HS-27A (cell line): Measurements from ENCODE around the gene RTF1.
A peak's percentile ranks its signal among the peaks of the same experiment; 100 is the strongest.

Experiments
- DNase-seq: peaks from one replicate; pipeline ENCODE4 v3.0.0-alpha.2; 2012; ENCODE audit warnings: low read depth, missing footprints

The RTF1 gene

GRCh38 chr15:41487802-41488201 lies 70.9 kb downstream of the RTF1 start:
- DNase-seq: no peak

GRCh38 chr15:41489641-41490040 lies 72.7 kb downstream of the RTF1 start:
- no peak for DNase-seq

- DNase-seq: peak; percentile 78
Measured at GRCh38 chr15:41490355-41490754, 73.5 kb downstream of the RTF1 start.

GRCh38 chr15:41491889-41492288 lies 75.0 kb downstream of the RTF1 start:
- DNase-seq: no peak

DNA sequence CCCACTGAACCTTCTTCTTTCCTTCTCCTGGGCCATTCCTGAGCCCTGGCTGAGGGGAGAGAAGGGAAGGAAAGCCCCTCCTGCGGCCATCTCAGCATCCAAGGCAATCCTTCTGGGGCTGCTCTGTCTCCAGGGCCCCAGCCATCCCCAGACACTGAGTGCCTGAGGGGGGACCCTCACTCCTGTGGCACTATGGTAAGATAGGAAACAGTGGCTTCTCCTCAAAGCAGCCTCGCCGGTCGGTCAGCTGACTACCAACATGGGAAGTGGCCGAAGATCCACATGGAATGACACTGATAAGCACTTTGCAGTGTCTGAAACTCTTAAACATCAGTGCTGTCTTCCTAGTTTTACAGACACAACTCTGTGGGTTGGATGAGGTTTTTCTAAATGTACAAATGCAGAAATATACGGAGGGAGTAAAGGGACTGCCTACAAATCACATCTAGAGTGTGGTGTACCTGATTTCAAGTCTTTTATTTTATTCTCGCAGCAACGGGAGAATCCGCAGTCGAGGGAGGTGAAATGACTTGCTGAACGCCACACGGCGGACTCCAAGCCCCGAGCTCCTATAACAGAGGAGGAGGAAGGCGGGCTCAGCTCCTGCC lies 75.8 kb downstream of the RTF1 start:
- no peak for DNase-seq

DNA sequence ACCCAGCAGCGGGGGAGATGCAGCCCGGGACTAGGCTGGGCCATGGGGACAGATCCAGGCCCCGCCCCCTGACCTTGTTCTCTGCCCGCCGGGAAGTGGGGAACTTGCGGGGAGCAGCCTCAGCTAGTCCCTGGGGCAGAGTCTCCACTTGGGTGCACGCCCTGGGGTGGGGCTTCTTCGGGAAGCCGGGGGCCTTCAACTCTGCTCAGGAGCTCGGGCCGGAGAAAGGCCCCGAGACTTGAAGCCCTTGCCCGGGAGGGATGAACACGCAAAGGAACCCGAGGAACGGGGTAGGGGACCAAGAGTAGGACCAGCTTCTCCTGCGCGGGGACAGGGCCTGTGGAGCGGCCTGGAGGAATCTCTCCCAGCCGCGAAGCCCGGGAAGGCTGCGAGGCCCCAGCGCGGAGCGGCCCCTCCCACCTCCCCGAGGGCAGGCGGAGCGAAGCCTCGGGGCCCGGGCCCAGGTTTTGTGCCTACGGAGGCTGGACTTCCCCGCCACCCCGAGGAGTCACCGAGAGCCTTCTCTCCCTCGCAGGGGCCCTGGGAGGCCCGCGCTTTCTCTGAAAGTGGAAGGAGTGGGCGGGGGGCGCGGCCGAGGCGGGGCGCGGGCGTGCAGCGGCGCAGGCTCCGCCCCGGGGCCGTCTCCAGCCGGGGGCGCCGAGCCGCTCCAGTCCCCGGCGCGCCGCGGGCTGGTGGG lies 76.5 kb downstream of the RTF1 start, which contains the start of gene ITPKA:
TSS of gene ITPKA (plus strand) at position 670 of the 697 bp plus-strand sequence. CDS start 54 bp downstream, outside the sequence.
- DNase-seq: peak; percentile 67

- no peak for DNase-seq
Measured at GRCh38 chr15:41493902-41494189, 77.0 kb downstream of the RTF1 start.

GRCh38 chr15:41494190-41494921 lies 77.5 kb downstream of the RTF1 start:
- no peak for DNase-seq

GRCh38 chr15:41494922-41495735 lies 78.2 kb downstream of the RTF1 start:
- no peak for DNase-seq

DNA sequence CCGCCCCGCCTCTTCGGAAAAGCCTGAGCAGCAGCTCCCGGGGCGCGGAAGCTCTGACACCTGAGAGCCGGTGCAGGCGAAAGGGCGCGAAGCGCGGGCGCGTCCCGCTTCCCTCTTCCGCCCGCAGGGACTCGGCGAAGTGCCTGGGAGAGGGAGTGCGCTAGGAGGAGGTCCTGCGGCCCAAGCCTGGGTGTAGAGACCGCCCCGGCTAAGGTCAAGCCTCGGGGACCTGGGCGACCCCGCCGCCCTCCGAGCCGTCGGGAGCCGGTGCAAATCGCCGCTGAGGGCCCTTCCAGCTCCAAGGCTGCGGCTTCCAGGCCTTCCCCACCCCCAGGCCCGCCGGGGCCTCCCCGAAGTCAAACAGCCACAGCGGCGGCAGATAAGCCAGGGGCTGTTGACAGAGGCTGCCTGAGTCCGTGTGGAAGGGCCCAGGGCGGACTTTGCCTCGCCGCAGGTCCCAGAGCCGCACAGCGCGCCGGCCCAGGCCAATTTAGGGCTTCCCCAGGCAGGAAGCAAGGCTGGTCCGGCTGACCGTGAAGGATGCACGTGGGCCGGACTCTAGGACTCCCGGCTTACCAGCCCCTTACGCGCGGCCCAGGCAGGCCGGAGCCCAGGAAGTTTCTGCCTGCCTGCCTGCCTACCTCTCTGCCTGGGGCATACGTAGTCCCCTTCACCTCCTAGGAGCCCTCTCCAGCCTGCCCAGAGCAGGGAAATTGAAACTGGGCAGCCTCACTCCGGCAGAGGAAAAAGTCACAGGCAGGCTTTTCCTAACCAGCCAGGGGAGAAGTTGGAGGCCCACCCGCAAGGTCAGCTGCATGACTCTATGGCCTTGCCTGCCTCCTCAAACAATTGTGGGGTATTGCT lies 79.1 kb downstream of the RTF1 start:
- no peak for DNase-seq

GRCh38 chr15:41498657-41499056 lies 81.8 kb downstream of the RTF1 start:
- DNase-seq: no peak

DNA sequence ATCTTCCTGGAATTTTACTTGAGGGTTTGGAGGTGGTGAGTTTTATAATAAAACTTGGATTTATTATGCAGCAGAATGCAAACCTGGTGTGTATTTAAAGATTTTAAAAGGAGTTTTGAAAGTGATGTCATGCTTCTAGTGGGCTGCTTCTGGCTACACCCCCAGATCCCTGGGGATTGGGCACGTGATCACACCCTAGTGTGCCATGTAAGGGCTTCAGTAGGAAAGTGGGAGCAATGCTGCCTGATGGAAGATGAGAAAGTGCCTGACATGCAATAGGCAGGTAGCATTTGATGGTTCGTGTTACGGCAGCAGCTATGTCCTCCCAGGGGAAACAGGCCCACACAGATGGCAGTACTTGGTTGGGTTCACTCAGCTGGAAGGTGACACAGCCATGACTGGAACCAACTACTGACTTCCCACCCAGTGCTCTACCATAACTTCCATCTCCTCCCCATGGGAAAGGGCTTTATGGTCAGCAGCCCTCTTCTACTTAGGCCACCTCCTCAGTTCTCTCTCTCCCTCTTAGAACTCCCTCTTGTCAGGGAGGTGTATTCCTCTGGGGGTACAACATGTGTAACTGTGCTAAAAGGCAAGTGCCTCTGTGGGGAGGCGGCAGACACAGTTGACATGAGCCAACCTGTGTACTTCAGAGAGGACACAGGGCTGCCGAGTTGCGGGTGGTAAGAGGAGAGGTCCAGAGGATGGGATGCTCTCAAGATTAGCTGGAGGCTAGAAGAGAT lies 82.4 kb downstream of the RTF1 start:
- no peak for DNase-seq

DNA sequence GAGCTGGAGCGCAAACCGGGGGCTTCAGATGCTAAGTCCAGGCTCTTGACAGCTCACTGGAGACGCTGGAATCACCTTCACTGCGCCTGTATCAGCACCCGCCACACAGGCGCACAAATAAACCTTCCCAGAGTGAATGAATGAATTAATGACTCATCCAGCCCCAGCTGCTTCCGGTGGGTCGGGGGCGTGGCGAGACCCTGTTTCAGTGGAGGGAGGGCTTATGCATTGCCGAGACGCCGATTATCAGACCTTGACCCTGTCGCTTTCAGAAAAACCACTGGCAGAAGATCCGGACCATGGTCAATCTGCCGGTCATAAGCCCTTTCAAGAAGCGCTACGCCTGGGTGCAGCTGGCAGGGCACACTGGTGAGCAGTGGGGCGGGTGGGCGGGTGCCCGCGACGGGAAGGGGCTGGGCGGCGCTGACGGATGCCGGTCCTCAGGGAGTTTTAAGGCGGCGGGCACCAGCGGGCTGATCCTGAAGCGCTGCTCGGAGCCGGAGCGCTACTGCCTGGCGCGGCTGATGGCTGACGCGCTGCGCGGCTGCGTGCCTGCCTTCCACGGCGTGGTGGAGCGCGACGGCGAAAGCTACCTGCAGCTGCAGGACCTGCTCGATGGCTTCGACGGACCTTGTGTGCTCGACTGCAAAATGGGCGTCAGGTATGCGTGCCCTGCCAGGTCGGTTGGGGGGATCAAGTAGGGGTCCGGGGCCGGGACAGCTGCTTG lies 84.5 kb downstream of the RTF1 start:
- no peak for DNase-seq

DNA sequence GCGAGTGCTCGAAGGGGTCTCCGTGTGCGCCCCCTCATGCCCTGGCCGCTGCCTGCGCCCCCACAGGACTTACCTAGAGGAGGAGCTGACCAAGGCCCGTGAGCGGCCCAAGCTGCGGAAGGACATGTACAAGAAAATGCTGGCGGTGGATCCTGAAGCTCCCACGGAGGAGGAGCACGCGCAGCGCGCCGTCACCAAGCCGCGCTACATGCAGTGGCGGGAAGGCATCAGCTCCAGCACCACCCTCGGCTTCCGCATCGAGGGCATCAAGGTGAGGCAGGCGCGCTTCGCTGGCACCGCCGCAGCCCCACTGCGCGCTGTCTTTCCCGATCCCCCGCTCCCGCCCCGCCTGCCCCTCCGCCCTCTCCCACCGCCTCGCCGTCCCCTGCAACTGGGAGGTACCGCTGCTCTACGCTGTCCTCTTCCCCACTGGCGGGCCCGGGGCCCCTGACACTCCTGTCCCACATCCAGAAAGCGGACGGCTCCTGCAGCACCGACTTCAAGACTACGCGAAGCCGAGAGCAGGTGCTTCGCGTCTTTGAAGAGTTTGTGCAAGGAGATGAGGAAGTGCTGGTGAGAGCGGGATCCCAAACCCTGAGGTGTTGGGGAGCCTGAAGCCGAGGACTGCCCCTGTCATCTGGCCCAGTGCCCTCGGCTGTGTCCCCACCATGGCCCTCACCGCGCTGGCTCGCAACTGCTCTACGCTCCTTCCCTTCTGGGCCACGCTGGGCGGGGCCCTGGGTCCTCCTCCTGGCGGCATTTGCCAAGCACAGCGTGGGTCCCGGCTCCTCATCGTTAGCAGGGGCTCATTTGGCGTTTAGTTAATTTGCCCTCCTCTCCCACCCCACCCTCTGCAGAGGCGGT lies 85.3 kb downstream of the RTF1 start:
- DNase-seq: no peak

DNA sequence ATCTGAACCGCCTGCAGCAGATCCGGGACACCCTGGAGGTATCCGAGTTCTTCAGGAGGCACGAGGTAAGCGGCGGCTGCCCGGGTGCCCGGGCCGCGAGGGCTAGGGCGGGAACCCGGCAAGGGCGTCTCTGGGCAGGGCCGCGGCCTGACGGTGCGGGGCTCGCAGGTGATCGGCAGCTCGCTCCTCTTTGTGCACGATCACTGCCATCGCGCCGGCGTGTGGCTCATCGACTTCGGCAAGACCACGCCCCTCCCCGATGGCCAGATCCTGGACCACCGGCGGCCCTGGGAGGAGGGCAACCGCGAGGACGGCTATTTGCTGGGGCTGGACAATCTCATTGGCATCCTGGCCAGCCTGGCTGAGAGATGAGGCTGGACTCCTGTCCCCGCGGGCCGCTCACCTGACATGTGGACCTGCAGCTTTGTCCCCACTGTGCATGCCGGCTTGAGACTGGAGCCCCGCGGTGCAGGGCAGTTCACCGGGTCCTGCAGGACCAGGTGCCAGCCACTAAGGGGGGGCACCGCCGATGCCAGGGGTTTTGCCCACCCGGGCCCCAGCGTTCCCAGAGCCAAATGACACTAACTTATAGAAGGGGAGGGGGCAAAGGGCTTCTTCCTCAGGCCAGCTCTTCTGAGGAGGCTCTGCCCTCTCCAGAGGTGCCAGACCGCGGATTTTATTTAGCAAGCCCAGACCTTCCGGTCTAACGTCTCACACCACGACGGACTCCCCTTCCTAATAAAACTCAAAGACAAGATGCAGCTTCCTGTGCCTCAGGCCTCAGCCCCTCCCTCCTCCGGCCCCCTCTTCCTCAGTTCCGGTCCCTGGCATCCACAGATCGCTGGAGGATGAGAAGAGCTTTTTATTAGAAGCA lies 86.1 kb downstream of the RTF1 start:
- no peak for DNase-seq

- no peak for DNase-seq
Measured at GRCh38 chr15:41503669-41504010, 86.7 kb downstream of the RTF1 start.

- no peak for DNase-seq
Measured at GRCh38 chr15:41504751-41505492, 88.0 kb downstream of the RTF1 start.

DNA sequence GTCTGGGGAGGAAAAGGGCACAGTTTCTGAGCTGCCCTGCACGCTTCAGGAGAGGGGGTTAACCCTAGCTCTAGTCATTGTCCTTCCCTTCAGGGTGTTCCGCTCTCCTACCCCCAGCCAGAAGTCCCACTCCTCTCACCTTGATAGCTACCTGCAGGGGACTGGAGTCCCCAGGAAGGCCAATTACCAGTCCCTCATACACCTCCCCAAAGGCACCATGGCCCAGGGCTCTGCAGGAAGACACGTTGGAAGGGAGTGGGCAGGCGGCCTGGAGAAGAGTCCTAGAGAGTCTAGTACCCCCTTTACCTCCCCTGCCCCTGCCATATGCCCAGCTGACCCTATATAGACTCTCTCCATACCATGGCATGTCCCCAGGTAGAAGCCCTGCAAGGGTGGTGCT lies 88.9 kb downstream of the RTF1 start:
- DNase-seq: no peak
